Kidney glomerular epithelial cell (primary cell): ENCODE results near the gene PLEKHA7.

ENCODE experiments used
- DNase-seq: peaks from one replicate; lab custom pipeline; 2025; lab: John Stamatoyannopoulos, UW

Gene PLEKHA7

DNA sequence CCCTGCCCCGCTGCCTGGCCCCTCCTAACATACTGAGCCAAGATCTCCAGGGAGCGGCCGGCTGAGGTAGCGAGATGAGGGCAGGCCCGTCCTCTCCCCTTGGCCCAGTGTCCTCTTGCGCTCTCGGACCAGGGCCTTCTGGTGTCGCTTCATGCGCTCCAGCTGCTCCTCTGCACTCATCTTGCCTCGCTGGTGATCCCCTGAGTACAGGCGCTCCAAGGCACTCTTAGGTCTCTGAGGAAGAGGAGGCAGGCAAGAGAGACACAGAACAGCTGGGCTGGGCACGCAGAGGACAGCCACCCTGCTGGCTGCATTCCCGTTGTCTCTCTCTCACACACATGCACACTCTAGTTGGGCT is 225.2 kb downstream of the PLEKHA7 start:
- DNase-seq = no peak

GRCh38 chr11:16788141-16789062 is 225.8 kb downstream of the PLEKHA7 start:
- DNase-seq = peak; percentile 40

DNA sequence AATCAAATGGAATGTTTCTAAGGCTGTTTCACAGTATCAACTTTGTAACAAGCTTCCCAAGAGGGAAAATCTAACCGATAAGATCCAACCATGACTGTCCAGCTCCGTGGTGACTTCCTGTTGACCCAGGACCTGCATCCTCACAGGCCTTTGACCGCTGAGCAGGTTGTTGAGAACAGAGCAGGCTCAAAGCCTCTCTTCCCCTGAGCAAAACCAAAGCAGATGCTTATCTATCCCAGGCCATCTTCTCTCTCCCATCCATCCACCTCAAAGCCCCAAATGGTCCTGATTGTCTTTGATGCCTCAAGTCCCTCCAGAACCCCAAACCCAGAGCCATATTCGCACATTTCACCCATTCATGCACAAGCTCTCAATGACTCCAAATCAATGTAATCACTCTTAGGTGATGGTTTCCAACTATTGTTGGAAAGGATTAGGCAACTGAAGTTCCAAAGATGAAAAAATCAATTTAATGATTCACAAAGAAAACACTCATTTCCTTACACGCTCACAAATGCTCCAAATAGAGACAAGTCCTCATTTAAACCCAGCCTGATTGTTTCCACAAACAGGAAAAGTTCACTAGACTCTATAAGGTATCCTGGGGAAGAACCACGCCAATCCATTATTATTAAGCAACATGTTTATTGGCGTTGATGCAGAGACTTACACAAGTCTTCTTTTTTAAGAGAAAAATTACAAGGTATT is 227.0 kb downstream of the PLEKHA7 start:
- DNase-seq = no peak

GRCh38 chr11:16786131-16786530 is 228.1 kb downstream of the PLEKHA7 start:
- no peak for DNase-seq

- peak; percentile 56 for DNase-seq
These were observed 228.6 kb downstream of the PLEKHA7 start for GRCh38 chr11:16785520-16786128.

DNA sequence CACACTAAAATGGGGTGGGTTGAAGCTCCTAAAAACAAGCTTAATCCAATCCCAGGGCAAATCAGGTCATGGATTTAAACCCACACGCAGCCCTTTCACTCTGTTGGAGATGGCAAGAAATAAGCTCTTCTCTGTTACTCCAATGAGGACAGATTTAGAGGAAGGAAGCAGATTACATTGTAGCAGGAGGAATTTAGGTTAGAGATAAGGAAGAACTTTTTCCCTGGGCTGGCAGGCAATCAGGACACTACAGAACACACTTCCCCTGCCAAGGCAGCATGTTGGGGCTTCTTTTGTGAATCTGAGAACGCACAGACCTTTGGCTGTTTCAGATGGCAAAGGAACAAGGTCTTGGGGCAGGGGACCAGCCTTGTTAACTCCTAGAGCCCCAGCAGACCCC is 229.5 kb downstream of the PLEKHA7 start:
- DNase-seq = no peak

- no peak for DNase-seq
These were observed 230.1 kb downstream of the PLEKHA7 start for GRCh38 chr11:16784097-16784496.

GRCh38 chr11:16783321-16783801 is 230.9 kb downstream of the PLEKHA7 start:
- DNase-seq = no peak

GRCh38 chr11:16781936-16782919 is 232.0 kb downstream of the PLEKHA7 start:
- DNase-seq = no peak

DNA sequence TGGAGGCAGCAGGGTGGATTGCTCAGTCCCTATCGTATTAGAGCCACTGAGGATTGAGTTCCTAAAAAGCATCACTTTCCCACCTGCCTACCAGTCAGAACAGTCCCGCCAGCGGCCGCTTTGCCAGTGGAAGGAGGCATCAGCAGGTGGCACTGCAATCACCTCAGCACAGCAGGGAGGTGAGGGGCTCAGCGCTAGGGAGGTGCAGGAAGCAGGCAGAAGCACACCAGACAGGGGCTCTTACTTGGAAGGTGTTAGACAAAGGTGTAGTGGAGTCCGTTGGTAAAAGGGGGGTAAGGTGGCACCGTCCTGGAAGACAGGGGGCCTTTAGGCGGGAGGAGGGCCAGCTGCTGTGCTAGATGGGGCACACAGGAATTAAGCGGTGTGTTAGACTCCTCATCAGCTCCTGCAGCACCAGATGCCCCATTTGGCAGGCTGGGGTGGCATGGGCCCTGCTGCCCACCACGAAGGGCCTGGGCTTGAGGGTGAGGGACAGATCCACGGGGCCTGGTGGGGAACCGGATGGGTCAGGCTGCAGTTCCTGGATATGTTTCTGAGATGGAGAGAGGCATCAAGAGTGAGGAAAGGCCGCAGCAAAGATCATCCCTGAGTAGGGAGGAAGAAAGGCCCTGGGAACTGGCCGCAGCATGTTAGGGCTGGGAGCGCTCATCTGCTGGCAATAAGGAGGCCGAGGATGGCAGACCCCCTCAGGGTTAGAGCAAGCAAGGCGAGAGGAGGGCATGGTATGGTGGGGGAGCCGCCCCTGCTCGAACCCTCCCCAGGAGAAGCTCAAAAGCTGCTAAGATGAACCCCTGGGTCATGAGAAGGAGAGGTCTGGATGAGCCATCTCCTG is 233.3 kb downstream of the PLEKHA7 start:
- no peak for DNase-seq

- DNase-seq = no peak
These were observed 234.1 kb downstream of the PLEKHA7 start for GRCh38 chr11:16780146-16780545.

GRCh38 chr11:16779436-16779835 is 234.8 kb downstream of the PLEKHA7 start:
- DNase-seq = no peak

GRCh38 chr11:16778876-16779275 is 235.3 kb downstream of the PLEKHA7 start:
- DNase-seq = no peak

DNA sequence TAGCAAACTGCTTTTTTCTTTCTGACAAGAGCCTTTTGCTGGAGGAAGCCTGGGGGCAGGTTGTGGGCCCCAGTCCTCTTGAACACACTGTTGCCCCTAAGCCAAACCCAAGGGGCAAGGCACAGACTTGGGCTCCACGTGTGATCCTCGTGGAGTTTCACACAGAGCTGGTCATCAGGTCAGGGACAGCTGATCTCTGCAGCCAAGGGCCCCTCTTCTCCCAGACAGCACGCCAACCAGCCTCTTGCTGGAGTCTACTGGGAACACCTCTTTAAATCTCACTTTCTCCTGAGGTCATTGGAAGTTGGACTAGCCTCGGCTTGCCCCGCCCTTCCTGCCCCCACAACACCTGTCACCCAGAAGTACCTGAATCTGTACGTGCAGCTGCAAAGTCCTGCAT is 235.9 kb downstream of the PLEKHA7 start:
- no peak for DNase-seq

GRCh38 chr11:16777613-16777975 is 236.6 kb downstream of the PLEKHA7 start:
- DNase-seq = no peak

GRCh38 chr11:16776711-16777612 is 237.3 kb downstream of the PLEKHA7 start:
- no peak for DNase-seq

DNA sequence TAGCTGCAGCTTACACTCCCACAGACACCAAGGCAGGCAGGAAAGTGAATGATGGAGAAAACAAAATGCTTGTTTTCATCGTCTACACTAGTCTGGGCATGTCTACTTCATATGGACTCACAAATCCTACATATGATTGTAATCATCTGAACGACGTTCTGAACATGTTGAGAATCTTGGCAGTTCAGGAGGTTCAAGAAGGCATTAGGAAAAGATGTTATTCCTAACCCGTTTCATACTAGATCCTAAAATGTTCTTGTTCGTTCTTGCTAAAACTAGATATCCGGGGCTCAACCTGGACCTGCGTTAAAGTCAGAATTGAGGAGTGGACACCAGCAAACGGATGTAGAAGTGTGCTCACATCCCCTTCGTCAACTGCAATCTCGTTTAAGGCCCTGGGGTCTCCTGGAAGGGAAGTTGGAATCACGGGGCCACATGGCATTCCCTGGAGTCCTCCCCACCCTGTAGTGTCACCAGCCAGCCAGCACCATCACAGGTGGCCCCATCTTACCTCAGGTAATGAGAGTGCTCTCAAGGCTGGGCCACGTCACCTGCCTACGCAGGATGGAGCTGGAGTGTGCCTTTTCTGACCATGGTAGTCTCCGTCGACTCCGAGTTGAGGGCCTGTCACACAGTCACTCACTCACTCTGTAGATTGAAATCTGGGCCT is 238.5 kb downstream of the PLEKHA7 start:
- DNase-seq = no peak

GRCh38 chr11:16774936-16775613 is 239.1 kb downstream of the PLEKHA7 start:
- no peak for DNase-seq
